ACHN (cell line): Measurements from ENCODE around the gene IWS1.

Experiments
- DNase-seq: peaks from one replicate; pipeline ENCODE4 v3.0.0-alpha.2; 2015
- in situ Hi-C: cut with HindIII; loops from 2 replicates; pipeline ENCODE4 v1.10.0; 2017; ENCODE audit warnings: low sequenced_read_pairs, low pct_ligation_motif_present, low pct_unique_long_range_greater_than_20kb

Gene IWS1

GRCh38 chr2:127449414-127449813, 76.9 kb downstream of the IWS1 start:
- no peak for DNase-seq
- in situ Hi-C loops, result no loop called here

DNA sequence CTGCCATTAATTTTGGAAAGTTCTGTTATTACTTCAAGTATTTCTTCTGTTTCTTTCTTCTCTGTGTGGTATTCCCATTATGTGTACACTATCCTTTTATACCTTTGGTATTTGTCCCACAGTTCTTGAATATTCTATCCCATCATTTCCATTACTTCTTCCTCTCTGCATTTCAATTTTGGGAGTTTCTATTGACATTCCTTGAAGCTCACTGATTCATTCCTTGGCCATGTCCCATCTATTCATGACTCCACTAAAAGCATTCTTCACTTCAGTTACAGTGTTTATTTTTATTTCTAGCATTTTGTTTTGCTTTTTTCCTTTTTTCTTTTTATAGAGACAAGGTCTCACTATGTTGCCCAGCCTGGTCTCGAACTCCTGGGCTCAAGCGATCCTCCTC, 77.8 kb downstream of the IWS1 start:
- DNase-seq, result no peak
- in situ Hi-C loops, result no loop called here

DNA sequence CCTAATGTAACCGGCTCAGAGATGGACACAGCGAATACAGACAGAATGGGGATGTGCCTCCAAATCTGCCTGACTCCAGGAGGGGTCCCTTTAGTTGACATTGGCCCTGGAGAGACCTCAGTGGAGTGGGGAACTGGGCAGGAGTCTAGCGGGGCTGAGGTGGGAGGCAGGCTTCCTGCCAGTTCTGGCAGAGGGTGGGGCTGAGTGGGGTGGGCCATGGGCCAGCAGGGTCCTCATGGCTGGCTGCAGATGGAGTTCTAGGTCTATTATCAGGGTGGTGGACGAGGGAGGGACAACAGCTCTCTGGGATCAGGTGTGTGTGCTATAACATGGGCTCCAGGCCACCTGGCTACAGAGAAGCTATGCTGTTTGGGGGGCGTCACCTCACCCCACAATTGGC, 86.9 kb downstream of the IWS1 start:
- in situ Hi-C loops, result no loop called here
- DNase-seq, result no peak

DNA sequence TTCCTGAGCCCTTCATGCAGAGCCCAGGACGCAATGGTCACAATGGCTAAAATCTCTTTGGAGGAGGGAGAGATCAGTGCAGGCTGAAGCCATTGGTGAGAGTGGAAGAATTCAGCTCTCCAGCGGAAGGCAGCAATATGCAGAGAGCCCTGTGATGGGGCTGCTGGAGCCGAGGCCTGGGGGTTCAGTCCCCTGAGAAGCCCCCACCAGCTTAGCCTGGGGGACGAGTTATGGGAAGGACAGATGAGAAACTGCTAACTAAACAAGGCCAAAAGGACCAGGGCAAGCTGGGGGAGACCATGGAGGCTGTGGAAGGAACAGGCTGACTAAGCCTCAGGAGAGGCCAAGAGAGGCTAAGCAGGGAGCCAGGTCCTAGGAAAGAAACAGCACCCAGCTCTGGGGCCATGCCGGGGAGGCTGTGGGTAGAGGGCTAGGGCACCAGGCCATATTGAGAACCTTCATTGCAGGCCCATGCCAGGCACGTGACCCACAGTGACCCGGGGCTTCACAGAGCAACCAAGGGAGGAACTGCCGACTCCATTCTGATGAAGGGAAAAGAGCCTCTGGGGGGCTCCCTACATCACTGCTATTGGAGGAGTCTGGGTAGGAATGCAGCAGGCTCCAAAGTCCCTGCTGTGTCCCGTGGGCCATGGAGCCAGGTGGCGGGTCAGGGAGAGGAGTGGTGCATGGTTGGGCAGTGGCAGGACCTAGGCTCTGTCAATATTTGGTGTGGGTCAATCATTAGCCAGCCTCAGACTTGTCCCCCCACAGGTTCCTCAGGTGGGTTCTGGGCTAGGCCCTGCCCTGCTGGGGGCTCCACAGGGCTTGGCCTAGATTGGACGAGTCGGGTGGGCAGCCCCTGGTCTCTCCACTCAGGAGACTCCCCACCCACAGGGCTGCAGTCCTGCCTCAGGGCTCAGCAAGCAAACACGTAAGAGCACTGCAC, 88.2 kb downstream of the IWS1 start:
- in situ Hi-C loops, result no loop called here
- DNase-seq, result no peak

DNA sequence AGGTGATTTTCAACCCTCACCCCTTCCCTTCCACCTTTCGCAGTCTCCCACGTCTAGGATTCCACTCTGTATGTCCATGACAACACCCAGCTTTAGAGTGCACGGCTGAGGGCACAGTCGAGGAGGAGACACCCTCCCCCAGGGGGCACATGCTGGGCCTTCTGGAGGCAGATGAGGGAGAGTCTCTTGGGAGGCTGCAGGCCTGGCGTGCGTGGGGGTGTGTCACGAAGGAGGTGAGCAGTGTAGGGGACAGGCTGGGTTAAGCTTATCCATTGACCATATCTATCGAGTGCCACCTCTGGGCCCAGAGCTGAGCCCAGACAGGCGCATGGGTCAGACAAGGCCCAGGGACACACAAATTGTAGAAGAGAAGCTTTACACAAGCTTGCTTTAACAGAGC, 89.2 kb downstream of the IWS1 start:
- DNase-seq, result no peak
- in situ Hi-C loops, result no loop called here

GRCh38 chr2:127434515-127434914, 91.8 kb downstream of the IWS1 start:
- in situ Hi-C loops, result no loop called here
- DNase-seq, result no peak

DNA sequence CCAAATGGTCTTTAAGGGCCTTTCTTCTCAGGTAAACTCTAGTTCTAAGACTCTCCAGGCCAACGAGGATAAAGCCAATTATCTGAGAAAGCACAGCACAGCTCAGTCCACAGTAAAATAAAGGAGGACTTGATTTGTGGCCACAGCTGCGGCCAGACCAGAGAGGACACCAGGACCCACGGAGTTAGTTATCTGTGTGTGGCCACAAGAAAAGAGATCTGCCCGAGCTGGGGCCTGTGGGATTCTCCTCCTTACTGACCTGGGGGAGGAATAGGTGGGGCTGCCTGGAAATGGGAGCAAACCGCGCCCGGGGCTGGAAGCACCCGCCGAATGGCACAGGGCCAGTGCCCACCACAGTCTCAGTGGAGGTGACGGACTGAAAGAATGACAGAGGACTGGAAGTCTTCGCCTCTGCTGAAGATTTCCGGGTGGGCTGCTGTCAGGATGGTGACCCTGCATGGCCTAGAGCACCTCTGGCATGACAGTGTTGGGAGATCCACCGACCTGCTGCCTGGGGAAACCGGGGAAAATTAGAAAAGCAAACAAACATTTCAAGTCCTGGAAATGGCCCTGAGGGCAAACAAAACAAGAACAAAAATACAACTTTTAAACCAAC, 94.8 kb downstream of the IWS1 start:
- in situ Hi-C loops, result no loop called here
- no peak for DNase-seq
